HG03571 (cell line): ENCODE results near the gene WDR3.

Experiments used
- ATAC-seq: cut with Tn5 transposase; IDR thresholded peaks from one replicate; pipeline ENCODE4 v1.9.1; 2021; ENCODE audit not compliant: unreplicated experiment

Gene WDR3

DNA sequence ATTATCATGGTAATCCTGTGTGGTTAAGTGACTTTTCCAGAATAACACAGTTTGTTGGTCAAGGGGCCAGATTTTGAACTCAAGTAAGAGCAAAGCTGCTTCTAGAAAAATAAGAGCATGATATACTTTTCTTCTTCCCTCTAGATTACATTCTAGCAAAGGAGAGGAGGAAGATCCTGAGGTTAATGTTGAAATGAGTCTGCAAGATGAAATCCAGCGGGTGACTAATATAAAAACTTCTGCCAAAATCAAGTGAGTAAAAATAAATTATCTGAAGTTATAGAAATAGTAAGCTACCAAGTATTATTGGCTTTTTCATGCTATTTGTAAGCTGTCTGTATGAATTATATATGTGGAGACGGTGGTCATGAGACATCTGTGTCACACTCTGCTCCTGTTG, 12.8 kb downstream of the WDR3 start:
- no peak for ATAC-seq

DNA sequence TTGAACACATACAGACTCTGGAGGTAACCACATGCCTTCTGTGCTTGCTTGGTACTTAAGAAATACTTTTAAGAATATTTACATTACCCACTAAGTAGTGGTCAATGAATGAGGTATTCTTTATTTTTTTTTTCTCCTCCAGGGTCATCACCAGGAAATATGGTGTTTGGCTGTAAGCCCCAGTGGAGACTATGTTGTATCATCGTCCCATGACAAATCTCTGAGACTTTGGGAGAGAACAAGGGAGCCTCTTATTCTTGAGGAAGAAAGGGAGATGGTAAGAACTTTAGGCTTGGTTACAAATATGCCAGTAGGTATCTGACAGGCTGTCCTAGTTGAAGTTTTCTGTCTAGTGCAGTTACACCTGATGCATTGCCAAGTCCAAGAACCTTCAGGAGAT, 22.8 kb downstream of the WDR3 start:
- no peak for ATAC-seq

DNA sequence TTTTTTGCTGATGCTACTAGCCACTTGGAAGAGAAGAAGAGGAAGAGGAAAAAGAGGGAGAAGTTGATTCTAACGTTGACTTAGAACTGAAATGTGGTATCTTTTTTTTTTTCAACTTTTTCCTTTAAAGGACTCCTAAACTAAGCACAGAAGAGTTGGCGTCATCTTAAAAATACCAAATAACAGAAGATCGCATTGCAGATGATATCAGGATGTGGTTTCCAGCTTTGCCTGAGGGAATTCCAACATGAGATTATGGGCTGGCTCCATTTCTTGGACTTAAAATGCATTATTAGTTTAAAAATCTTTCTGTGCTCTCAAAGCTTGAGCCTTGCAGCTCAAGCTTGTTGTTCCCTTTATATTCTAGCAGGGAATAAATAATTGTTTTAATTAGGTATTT, 29.8 kb downstream of the WDR3 start:
- no peak for ATAC-seq

DNA sequence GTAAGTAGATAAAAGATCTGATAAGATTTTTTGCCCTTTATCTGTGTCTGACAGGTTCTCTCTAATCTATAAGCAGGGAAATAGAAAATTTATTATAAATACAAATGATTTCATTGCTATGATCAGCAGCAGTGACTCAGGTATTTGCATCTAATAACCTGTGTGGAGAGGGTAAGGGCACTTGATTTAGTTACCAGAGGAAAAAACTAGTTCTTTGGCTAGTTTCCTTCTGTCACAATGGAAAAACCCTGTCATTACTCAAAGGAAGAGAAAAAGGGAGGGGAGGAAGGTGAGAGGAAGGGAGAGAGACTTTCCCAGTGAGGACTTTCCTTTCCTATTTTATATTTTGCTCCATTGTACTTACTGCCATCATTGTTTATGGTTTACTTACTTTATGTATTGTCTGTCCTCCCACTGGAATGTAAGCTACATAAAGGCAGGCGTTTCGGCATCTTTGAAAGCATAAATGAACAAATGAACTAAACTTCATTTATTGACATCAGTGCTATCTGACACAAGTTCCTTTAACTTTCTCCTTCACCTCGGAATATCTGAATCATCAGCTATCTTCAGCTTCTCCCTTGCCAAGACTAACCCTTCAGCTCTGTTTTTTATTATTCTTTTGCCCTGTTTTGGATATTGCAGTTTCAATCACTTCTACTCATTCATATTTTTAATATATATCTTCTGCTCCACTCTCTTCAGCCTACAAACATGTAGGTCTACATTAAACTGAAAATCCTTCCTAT, 34.9 kb downstream of the WDR3 start:
- ATAC-seq: no peak

DNA sequence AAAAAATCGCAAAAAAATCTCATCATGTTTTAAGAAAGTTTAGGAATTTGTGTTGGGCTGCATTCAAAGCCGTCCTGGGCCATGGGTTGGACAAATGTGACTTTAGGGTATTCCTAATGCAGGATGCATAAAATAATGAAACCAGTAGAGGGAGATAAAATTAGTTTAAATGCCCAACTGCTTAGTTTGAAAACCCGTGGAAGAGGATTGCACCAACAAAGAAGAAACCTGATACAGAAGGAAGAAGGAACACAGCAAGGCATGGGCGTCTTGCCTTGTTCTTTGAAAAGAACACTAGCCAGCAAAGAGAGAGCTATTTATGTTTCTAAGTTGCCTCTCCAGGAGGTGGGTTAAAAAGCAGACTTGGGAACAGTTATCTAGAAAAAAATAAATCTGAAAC, 37.9 kb downstream of the WDR3 start:
- no peak for ATAC-seq

DNA sequence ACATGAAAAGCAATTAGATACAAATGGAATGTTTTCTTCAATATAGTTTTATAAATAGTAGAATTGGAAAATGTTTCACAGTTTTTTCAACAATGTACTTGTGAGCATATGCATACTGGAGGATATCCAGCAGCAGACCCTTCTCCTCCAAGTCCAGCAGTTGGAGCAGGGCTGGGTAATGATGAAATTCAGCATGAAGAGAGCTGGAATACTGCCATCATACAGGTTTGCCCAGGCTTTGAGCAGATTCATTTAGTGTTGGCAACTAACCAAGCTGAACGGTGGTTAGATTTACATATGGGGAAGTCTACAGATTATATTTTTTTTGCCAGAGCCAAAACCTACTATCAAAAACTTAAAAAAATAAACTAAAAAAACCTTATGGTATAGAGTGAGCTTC, 38.3 kb downstream of the WDR3 start:
- no peak for ATAC-seq

DNA sequence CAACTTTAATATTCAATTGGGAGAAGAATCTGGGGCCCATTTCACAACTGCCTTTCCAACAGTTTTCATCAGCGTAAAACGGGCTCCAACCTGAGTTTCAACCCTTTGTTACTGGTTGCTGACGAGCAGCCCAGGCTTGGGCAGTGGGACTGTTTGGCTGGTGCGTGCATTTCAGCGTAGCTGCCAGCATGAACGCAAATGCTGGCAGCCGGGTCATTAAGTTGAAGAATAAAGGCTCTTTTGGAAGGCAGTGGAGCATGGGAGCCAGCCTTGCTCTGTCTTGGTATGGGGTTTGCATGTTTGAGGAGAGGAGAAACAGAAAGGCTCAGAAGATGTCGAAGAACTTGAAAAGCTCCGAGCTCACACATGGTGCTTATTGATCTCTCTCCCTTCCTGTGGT, 40.7 kb downstream of the WDR3 start:
- no peak for ATAC-seq

DNA sequence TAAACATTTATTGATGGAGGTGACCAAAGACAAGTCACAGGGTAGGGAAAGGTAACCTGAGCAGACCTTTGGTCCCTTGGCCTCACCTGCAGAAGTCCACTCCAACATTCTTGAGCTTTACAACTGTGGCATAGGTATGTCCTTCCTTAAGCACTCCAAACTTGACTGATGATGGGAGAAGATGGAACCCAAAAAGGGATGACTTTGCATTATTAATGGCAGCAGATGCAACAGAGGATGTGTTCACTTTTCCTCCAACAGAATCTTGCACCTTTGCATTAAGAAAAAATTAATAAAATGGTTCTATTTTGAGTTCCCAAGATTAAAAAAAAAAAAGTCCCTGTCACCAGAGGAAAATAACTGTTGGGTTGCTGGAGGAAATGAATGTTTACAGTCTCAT, 42.2 kb downstream of the WDR3 start:
- ATAC-seq: no peak

DNA sequence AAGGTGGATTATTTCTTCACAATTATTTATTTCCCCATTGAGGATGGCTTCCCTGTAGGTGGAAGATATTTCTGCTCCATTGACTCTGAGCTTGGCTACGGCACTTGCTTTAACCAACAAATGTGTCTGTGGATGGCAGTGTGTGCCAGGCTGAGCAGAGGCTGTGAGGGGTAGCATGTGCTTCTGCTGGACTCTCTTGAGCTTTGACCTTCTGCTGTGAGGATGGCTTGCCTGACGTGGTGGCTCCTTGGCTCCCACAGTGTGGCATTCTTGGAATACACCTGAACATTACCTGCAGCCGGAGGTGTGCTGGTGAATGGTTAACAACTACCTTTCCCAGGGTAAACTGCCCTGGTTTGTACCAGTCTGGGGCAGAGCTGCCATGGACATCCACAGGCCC, 46.8 kb downstream of the WDR3 start:
- ATAC-seq: no peak

DNA sequence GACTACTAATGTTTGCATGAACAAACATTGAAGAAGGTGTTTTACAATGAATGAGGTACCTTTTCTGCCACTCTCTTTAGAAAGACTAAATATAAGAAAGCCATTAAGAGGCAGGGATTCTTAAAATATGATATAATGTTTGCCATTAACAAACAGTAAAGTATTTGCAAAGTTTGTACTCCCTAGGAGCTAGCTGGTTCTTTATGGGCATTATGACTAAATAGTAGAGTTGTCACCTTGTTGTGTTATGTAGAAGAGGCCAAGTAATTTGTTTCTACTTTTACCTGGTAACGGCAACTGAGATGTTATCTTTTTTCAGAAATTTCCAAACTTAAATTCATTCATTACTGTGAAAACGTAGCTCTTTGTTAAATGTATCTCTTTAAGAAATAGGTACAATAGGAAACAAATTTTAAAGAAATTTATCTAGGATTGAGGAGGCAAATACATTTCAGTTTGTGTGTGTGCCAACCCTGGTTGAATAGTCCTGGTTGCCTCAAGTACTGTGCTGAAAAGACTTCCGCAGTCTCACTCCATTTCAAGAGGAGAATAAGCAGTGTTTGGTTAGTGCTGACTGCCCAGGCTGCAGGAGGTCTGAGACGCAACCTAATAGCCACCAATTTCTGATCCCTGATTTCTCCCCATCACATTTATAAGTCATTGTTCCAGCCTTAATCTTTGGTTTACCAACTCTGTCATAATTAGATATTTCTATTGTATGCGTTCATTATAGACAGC, 52.1 kb downstream of the WDR3 start:
- no peak for ATAC-seq

DNA sequence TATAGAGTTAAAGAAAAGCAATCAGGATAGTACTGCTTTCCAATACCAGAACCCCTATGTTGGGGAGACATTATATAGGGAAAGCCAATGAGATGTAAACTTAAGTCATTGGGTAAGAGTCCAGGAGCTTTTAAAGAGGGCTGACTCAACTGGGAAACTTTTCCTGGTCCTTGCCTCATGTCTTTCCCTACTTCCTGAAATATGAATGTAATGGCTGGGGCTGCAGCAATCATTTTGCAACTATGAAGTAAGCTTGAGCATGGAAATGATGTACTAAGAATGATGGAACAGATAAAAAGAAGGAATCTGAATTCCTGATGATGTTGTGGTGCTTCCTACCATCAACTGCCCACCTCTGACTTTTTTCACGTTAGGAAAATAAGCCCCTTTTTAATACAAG, 55.7 kb downstream of the WDR3 start:
- ATAC-seq: no peak

DNA sequence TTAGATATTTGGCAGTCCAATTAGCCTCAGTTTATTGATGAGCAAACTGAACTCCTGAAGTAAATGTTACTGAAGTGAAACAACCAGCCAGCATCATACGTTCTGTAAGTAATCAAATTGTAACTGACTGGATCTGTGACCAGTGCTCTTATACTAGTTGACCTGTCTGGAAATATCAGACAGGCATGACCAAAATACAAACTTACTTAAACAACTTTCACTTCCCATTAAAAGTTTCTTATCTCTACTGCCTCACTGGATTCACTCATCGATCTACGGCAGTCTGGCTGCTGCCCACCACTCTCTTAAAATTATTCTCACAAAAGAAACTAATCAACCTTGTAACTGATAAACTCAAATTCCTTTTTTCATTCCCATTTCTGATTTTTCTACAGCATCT, 56.4 kb downstream of the WDR3 start:
- ATAC-seq: no peak

DNA sequence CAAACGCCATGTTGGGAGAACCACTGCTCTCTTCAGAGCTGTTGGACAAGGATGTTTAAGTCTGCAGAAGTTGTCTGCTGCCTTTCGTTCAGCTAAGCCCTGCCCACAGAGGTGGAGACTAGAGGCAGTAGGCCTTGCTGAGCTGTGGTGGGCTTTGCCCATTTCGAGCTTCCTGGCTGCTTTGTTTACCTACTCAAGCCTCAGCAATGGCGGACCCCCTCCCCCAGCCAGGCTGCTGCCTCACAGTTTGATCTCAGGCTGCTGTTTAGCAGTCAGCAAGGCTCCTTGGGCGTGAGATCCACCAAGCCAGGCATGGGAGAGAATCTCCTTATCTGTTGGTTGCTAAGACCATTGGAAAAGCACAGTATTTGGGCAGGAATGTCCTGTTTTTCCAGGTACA, 74.8 kb downstream of the WDR3 start:
- no peak for ATAC-seq

DNA sequence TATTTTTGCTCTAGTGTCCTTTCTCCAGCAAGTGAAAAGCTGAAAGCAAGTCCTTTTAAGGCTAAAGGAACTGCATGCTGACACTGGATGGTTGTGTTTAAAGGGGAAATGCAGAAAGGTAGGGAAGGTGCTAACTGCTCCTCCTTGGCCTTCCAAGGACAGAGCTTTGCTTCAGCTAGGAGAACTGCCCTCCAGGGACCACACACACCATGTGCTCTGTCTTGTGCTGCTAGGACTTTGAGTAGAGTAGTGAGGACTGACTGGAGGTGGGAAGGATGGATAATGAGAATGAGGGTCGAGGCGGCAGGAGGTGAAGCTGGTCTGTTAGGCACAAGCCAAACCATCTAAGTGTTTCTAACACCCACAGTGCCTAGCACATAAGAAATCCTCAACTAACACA, 77.9 kb downstream of the WDR3 start:
- ATAC-seq: no peak

DNA sequence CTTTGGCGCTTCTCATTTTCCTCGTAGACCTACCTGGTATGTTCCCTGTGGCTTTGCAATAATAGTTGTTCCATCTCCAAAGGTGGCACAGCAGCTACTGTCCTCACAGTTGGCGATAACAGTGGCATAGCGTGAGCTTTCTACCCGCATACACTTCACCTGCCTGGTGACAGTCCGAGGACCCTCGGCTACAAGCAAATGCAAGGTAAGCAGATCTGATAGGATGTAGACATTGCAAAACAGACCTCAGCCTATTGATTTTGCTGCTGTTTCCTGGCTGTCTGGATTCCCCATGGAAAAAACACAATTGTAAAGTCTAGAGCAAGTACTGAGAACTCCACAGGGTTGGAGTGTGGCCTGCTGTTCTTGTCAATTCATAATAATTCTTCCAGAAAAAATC, 78.5 kb downstream of the WDR3 start:
- no peak for ATAC-seq

DNA sequence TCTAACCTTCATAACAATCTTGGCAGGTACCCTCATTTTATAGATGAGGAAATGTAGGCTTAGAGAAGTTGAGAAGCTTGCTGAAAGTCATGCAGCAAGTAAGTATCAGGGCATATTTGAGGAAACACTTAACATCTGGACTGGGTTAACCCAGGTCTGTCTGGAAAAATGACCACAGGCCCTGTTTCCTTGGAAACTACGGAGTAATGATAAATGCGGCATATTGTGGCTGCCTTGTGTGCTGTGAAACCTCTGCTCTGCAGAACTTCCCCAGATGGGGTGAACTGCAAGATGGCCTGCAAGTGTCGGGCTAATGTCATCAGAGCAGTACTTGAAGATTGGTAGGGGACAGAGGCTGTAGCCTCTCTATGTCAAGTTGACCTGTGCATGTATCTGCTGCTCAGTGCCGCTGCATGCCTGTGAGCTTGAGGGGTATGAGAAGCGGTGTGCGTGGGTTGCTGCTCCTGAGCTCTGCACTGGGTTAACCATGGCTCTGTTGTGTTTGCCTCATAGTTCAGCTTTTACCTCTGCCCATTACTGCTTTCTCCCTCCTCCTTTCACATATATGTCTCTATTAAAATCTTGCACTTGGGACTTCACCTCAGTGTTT, 83.1 kb downstream of the WDR3 start:
- ATAC-seq: no peak

DNA sequence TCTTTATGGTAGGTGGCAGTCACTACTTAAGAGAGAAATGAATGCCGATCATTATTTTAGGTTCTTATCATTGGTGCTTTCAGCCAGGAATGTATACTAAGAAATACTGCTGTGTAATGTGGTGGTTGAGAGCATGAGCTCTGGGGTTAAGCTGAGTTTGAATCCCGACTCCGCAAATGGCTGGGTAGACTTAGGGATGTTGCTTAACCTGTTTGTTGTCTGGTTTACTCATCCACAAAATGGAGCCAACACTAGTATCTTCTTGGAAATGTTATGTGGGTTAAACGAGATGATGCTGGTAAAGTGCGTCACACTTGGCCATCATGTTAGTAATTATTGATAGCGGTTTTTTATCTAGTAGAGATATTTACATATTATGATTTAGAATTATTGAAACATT, 83.8 kb downstream of the WDR3 start:
- no peak for ATAC-seq

DNA sequence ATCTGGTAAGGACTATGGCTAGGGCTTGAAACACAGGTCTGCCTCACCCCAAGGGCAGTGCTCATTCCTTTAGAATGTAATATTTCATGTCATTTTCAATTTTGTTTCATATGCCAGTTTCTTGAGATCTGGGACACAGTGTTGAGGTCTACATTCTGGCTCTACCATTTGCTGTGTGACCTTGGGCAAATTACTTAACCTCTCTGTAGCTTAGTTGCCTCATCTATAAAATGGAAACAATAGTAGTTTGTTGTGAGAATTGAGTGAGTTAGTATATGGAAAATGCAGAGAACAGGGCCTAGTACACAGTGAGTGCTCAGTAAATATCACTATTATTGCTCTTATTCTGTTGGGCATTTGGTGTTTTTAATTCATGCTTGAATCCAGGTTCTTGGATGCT, 84.4 kb downstream of the WDR3 start:
- ATAC-seq: no peak
